Heart left ventricle (tissue), 16 donors: Measurements from ENCODE around the gene EHD1. TPM values are rescaled to one million over a fixed set of nuclear protein-coding genes. Genes with fewer than 3 reads are reported as not detected.
A peak's percentile ranks its signal among the peaks of the same experiment; 100 is the strongest.

Source experiments
- ATAC-seq, 4 donors: fragments of 200-7000 bp; cut with Tn5 transposase; one replicate each; pipeline ENCODE4 v1.9.1; 2020 to 2022; ENCODE audit warnings: moderate library complexity in 4 of 4, mild to moderate bottlenecking in 3 of 4, moderate number of reproducible peaks in 1 of 4
- DNase-seq, 5 donors: peaks; one replicate each; pipeline ENCODE4 v3.0.0-alpha.2; 2020
- H3K27ac ChIP-seq, 12 donors: fragments of 200-600 bp; sonication (generic) in 4 of 12; one replicate each; pipeline versions ENCODE4 v1.5.0 to v1.8.0; 2016 to 2022; ENCODE audit warnings: mild to moderate bottlenecking in 2 of 12
- H3K27me3 ChIP-seq, 9 donors: fragments of 200-600 bp; sonication (generic) in 2 of 9; one replicate each; pipeline versions ENCODE4 v1.5.1 to v1.8.0; 2016 to 2022; ENCODE audit warnings: mild to moderate bottlenecking in 3 of 9
- H3K36me3 ChIP-seq, 9 donors: fragments of 200-600 bp; sonication (generic) in 2 of 9; one replicate each; pipeline versions ENCODE4 v1.5.0 to v1.8.0; 2018 to 2022; ENCODE audit warnings: mild to moderate bottlenecking in 2 of 9
- H3K4me1 ChIP-seq, 12 donors: fragments of 200-600 bp; sonication (generic) in 4 of 12; one replicate each; pipeline versions ENCODE4 v1.5.0 to v1.8.0; 2016 to 2022; ENCODE audit warnings: mild to moderate bottlenecking in 3 of 12
- H3K4me3 ChIP-seq, 12 donors: fragments of 200-600 bp; sonication (generic) in 4 of 12; one replicate each; pipeline versions ENCODE4 v1.5.0 to v1.8.0; 2017 to 2022; ENCODE audit warnings: mild to moderate bottlenecking in 9 of 12, moderate library complexity in 4 of 12
- H3K9me3 ChIP-seq, 12 donors: fragments of 200-600 bp; sonication (generic) in 4 of 12; one replicate each; pipeline versions ENCODE4 v1.5.0 to v1.8.0; 2016 to 2022; ENCODE audit warnings: mild to moderate bottlenecking in 1 of 12
- CTCF ChIP-seq, 12 donors: fragments of 200-600 bp; sonication (generic) in 4 of 12; IDR thresholded peaks; one replicate each; pipeline versions ENCODE4 v1.5.0 to v1.8.0; 2018 to 2022; ENCODE audit warnings: antibody characterized with exemption in 12 of 12, mild to moderate bottlenecking in 5 of 12
- POLR2A ChIP-seq, 2 donors: fragments of 450-650 bp; IDR thresholded peaks; one replicate each; pipeline ENCODE4 v1.6.1; 2017; ENCODE audit warnings: antibody characterized with exemption in 2 of 2, mild to moderate bottlenecking in 2 of 2, moderate library complexity in 2 of 2
- WGBS, 4 donors: extraction: QIAGEN DNeasy Blood & Tissue Kit in 2 of 4; methylation state at CpG; one replicate each; pipeline versions ENCODE4 v1.1.5 to v1.1.7; 2013 to 2018; 5-methylcytosine and 5-hydroxymethylcytosine counted together
- intact Hi-C, 10 donors: fragments of 100-400 bp; cut with DNase I; formaldehyde crosslinking; loops; one replicate each; pipeline versions ENCODE4 v1.11.1 to v1.14.2; 2022
- polyA plus RNA-seq, 2 donors: library from polyadenylated mRNA; stranded (reverse); fragments of 200-250 nt; gene quantifications; one replicate each; pipeline ENCODE4 v1.2.3, GENCODE V29; 2013
- total RNA-seq, 9 donors: library from RNA; depleted of rRNA in 2 of 9; stranded (reverse); fragments of >200 nt in 2 of 9; fragmentation: NEBNext Ultra II Directional in 3 of 9; extraction: Animal tissue kit (Norgen Biotek cat#: 25700) in 3 of 9; gene quantifications; one replicate each; pipeline versions ENCODE4 v1.1.0 to v1.2.4, GENCODE V29; 2016 to 2023
- donor health status: ischemic (EF 13 %, LVEDD 7.1; RV severe dilation, severe dysfunction).
- donor health status: healthy with polysubstance abuse.
- donor health status: DM: no; HTN: yes; CAD: no.
- donor health status: DM: no; HTN: no; CAD: no.
- donor health status: ischemic (EF 25% LVEDD 6.9; RV normal size, moderate dysfunction).
- donor health status: ischemic (EF 25% LVEDD 5.7; RV mildly dilated, moderate dysfunction).
- donor health status: healthy.
- donor health status: DM: yes; HTN: yes; CAD: no.
- donor health status: ischemic (EF 35%, LVEDD 5.7; RV mildly dilated, moderate dysfunction).
- donor health status: nonischemic (EF 11% LVEDD 7.7; RV severe dilation, severe dysfunction).
- donor health status: DM: yes; HTN: yes; CAD: no.
- donor health status: PGD.
- donor health status: ischemic (EF 29% LVEDD 5.4; RV normal size, mild dysfunction).
- donor health status: nonischemic (EF 23%, LVEDD 6.1; RV moderate dilation, normal function).

Gene EHD1
- total and polyA plus RNA-seq, 11 donors = 27.9 to 102 (median 58.0) TPM

GRCh38 chr11:64835616-64836447 is 42.6 kb downstream of the EHD1 start:
- Histone ChIP-seq H3K27me3 (no peaks in the 10 kb centered on the region), H3K4me1 (no peaks in the 10 kb centered on the region), H3K27ac (no peak overlapping the region), H3K9me3 (no peaks in the 10 kb centered on the region), H3K4me3 (no peak overlapping the region), H3K36me3 (no peaks in the 10 kb centered on the region)
- TF ChIP-seq CTCF (IDR thresholded peaks at IDR 0.05) (no peak), POLR2A (IDR thresholded peaks at IDR 0.05) (no peak)
- intact Hi-C loops = no loop called here
- DNase-seq (no peak), ATAC-seq (no peak)
- 89 to 95% (median 91%) methylated on average over 12 to 17 of the region's 17 CpGs for WGBS, 4 donors

GRCh38 chr11:64834723-64835615 is 43.5 kb downstream of the EHD1 start:
- no peak for DNase-seq
- Histone ChIP-seq H3K36me3 (no peaks in the 10 kb centered on the region), H3K9me3 (no peaks in the 10 kb centered on the region), H3K4me3 (no peak overlapping the region), H3K27ac (no peak overlapping the region), H3K27me3 (no peaks in the 10 kb centered on the region), H3K4me1 (no peaks in the 10 kb centered on the region)
- WGBS, 4 donors = 88 to 91% (median 90%) methylated on average over 19 to 29 of the region's 29 CpGs
- no peak for TF ChIP-seq POLR2A (IDR thresholded peaks at IDR 0.05)
- TF ChIP-seq CTCF (IDR thresholded peaks at IDR 0.05) = no peak
- ATAC-seq = peak in 1 of 4 donors; percentile 15
- intact Hi-C loops = loop anchor here in 1 of 10 donors (5.0 kb wide), 1 partner anchor 72 kb away; no protein-coding TSS in a partner anchor

GRCh38 chr11:64834031-64834722 is 44.2 kb downstream of the EHD1 start:
- no peaks in the 10 kb centered on the region for H3K36me3 ChIP-seq
- intact Hi-C loops = loop anchor here in 1 of 10 donors (5.0 kb wide), 1 partner anchor 73 kb away; no protein-coding TSS in a partner anchor
- ATAC-seq (no peak), DNase-seq (no peak)
- H3K27ac ChIP-seq = no peak overlapping the region
- no peaks in the 10 kb centered on the region for H3K4me1 ChIP-seq
- no peaks in the 10 kb centered on the region for H3K27me3 ChIP-seq
- WGBS, 4 donors = 92 to 100% (median 94%) methylated on average over 6 to 25 of the region's 25 CpGs
- TF ChIP-seq POLR2A (IDR thresholded peaks at IDR 0.05) = no peak
- no peak for TF ChIP-seq CTCF (IDR thresholded peaks at IDR 0.05)
- H3K4me3 ChIP-seq = no peak overlapping the region
- no peaks in the 10 kb centered on the region for H3K9me3 ChIP-seq
